Measurements from ENCODE around the gene RNU1-1.
"Not testable (repeated sequence)": the region's sequence is repeated elsewhere in the genome, so short reads cannot be mapped to it uniquely, and the experiment has no call there.

RNU1-1 gene

DNA sequence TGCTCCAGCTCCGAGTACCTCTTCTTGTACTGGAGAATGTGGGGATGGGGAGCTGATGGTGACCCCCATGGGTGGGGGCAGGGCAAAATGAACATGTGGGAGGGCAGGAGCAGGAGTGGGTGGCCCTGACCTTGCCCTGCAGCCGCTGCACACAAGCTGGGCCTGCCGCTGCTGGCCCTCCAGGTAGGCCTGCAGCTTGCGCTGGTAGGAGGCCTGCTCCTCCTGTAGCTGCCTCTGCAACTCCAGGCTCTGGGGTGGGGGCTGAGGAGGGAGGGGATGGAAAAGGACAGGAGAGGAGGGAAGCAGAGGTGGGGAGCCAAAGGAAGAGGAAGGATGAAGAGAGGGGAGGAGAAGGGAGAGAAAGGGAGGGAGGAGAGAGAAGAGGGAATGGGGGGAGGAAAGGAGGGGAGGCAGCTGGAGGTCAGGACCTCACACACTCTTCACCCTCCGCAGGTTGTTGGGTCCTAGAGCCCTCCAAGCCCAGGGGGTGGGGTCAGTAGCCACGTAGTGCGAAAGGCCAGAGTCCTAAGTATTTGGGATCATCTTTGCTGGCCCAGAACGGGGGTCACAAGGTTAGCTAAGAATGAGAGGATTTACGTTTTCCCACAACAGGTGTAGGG, 22.9 kb downstream of the RNU1-1 start:
- no peak for DNase-seq

DNA sequence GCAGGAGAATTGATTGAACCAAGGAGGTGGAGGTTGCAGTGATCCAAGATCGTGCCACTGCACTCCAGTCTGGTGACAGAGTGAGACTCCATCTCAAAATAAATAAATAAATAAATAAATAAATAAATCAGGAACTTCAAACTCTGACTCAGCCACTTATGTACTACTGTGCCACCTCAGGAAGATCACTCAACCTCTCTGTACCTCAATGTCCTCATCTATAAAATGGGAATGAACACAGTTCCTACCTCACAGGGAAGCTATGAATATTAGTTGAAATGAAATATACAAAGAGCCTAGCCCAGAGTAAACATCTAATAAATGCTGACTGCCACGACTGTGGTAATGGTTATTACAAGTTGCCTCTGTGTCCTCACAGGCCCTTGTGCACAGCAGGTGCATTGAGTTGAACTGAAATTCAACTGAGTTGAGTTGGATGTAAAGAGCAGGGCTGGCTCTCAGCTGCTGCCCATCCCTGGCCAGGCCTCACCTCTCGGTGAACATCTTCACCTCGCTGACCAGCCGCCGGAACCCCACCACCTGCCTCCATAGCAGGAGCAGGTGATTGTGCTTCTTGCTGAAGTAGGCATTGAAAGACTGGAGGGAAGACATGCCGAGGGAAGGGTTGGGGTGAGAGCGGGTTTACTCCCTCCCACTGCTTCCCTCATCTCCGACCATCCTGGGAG, 24.7 kb downstream of the RNU1-1 start:
- DNase-seq, result not testable (repeated sequence)

DNA sequence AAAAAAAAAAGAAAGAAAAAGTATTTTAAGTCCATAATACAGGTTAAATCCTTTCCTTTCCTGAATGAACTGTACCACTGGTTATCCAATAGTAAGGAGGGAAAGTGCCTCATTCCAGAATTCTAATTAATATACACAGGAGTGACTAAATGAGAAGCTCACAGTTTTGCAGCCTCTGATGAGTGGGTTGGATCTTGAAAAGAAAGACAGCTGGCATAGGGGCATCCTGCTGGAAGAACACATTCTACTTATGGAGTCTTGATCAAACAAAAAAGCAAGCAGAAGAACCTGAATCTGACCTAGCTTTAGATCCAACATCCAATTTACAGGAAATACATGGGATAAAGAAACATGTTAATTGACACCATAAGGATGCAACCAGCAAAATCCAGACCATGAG, 27.1 kb downstream of the RNU1-1 start:
- DNase-seq, result not testable (repeated sequence)

DNA sequence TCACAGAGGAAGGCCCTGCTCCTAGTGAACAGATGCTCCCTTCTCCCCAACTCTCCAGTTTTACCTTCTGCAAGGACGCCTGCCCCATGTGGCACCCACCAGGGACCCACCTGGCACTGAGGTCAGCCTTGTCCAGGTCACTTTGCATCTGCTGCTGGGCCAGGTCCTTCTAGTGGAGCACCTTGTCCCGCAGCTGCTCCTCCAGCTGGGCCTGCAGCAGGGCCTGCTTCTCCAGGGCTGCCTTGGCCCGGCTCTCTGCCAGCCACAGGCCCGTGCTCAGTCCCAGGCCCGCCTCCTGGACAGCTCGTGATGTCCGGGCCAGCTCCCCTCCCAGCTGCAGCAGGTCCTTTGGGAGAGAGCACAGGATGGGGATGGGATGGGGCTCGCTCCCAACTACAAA, 27.8 kb downstream of the RNU1-1 start:
- DNase-seq, result not testable (repeated sequence)

DNA sequence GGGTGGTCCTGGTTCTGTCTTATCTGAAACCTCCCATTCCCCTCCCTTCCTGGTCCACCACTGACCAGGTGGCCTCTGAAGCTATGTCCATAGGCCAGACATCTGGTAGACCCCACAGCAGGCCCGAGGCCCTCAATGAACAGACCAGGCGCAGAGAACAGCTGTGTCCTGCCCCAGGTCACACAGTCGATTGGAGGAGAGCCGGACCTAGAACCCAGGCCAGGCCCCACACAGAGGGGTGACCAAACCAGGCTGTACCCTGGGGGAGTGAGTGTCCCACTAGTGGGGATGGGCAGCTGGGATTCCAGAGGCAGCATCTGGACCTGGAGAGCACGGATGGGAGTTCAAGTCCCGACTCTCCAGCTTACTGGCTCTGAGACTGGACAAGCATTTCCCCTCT, 29.2 kb downstream of the RNU1-1 start:
- no peak for DNase-seq

DNA sequence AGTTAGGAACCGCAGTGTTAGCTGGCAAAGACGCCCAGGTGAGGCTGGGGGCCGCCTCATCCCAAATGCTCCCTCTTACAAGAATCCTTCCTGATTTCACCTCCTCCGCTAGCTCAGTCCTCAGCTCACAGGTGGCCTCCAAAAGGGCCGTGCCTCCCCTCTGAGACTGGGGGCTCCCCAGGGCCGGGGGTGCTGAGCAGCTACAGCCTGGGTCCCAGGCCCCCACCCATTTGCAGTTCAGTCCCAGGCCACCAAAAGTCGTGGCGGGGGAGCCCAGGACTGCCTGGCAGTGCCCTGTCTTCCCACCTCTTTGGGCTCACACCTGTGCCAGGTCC, 29.6 kb downstream of the RNU1-1 start:
- DNase-seq, result no peak

DNA sequence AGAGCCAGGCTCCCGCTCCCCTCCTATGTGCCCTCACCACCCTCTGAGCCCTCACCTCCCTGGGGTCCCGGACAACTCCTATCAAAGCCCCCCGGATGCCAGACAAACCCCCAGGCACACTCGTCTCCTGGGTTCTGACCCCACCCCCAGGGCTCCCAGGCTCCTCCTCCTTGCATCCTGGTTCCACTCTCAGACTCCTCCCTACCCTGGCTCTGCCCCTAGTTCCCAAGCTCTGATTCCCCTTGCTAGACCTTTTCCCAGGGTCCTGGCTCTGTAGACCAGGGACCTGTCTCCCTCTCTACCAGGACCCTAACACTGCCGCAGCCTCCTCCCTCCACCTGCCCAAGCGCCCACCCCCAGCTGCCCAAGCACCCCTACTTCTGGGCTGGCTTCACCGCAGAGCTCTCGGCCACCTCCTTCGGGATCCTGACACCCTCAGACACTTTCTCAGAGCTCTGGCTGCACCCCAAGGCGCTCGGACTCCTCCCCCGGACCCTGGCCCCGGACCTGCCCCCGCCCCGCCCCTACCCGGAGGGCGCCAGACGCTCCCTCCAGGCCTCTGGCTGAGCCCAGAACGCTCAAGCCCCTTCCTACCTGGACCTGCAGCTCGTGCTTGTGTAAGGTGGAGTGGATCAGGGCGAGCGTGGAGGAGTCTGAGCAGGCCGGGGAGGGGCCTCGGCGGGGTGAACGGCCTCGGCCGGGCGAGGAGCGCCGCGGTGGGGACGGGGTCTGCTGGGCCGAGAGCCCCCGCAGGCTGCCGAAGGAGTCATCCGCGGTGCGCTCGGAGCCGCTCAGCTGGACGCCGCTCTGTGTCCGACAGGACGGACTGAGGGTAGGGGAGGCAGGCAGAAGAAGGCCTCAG, 30.2 kb downstream of the RNU1-1 start:
- DNase-seq, result not testable (repeated sequence)

DNA sequence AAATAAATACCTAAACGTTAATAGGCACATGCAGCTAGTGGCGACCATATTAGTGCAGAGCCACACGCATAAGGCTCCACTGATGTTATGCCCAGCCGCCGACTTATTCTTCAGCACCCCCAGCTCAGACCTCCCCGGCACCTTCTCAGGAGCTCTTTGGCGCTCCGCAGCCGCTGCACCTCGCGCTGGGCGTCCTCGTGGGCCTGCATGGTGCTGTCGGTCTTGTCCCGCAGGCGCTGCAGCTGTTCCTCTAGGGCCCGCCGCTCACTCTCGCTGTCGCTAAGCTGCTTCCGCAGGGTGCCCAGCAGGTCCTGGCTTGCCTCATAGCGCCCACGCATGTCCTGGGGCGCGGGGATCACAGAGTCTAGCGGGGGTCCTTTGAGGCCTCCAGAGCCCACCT, 30.9 kb downstream of the RNU1-1 start:
- not testable (repeated sequence) for DNase-seq

DNA sequence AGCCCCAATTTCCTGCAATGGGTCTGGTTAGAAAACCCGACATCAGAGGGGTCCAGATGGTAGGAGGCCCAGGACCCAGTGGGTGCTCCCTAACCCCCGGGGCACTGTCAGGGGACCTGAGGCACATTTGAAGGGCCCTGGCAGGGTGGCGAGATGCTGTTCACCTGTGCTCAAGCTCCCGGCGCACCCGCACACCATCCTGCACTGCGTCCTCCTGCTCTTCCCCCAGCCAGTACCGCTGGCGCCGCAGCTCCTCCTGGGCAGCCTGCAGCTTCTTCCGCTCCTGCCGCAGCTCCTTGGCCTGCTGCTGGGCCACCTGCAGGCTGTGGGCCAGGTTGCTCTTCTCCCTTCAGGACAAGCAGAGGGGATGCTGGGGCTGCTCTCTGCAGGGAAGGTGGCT, 36.0 kb downstream of the RNU1-1 start:
- DNase-seq, result no peak

DNA sequence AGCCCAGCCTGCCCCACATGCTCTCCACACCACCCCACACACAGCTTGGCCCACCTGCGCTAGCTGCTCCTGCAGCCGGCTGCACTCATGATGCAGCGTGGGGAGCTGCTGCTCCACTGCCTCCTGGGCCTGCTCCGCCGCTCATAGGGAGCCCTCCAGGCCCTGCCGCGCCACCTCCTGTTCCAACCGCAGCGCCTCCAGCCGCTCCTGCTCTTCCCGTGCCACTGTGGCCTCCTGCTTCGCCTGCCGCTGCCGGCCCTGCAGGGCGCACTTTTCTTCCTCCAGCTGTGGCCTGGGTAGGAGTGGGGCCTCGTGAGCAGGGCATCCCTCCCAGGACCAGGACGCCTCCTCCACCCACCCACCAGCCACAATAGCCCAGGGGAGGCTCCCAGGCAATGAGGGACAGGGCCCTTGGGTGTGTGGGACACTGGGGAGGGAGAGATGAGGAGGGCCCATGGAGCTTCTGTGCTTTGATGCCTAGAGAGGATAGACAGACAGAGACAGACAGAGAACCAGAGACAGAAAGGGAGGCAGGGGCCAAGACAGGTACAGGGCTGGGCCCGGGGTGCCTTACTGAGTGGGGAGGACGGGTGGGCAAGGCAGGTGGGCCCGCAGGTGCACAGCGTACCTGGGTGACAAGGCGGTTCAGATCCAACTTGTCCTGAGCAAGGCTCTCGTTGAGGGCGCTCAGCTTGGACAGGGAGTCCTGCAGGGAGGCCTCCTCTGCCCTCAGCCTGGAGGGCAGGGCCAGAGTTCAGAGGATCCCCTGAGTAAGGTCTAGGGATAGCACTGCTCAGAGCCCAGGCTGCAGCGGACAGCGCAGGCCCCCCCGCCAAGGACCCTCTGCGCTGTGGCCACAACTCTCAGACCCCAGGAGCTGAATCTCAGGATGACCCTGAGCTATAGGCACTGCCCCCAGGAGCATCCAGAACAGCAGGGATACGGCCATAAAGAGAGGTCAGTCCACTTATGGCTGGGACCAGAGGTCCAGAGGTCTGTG, 38.0 kb downstream of the RNU1-1 start:
- not testable (repeated sequence) for DNase-seq

DNA sequence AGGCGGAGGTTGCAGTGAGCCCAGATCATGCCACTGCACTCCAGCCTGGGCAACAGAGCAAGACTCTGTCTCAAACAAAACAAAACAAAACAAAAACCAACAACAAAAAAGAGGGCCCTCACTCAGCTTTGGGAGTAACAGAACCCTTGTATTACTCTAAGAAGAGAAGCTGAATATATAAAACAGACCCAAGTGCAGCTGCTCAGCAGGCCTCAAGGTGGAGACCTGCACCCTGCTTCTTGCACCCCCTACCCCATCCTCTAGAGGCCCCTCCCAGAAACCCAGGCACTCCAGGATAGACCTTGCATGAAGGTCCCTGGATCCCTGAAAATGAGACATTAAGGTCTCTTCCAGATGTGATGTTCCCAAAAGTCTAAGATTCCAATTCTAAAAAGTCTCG, 39.2 kb downstream of the RNU1-1 start:
- DNase-seq, result not testable (repeated sequence)

DNA sequence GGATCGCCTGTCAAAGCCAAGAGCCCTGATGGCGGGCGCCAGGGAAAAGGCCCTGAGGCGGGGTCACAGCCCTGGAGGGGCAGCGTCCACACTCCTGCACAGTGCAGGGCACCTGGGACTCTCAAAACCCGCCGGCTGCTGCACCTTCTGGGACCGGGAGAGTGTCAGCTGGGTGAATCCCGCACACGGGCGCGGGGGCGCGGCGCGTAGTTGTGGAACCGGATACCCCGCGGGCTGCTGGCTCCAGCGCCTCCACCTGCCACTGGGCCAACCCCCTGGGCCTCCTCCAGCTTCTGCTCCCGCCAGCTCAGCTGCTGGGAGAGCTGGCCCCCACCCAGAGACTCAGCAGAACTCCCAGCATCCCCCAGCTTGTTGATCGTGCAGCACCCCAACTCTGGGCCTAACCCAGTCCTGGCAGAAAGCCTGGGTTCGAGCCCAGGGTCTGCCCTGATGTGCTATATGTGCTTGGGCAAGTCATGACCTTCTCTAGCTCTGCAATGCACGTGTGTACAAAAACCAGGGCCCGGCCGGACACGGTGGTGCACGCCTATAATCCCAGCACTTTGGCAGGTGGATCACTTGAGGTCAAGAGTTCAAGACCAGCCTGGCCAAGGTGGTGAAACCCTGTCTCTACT, 39.8 kb downstream of the RNU1-1 start:
- DNase-seq, result no peak

DNA sequence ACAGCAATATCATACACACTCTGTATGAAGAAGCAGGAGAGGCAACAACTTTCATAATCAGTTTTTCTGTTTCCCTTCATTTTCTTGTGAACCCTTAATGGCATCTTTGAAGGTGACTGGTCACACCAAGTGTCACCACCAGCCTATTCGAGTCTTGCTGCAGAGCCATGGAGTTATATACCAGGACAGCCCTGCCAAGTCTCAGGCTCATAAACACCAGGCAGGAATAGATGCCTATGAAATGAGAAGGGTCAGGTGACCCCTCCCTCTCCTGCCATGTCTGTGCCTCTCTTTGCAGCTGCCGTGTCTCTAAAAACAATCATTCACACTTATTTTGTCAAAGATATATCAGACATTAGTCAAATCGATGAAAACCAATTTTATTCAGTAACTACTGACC, 45.5 kb downstream of the RNU1-1 start:
- no peak for DNase-seq

DNA sequence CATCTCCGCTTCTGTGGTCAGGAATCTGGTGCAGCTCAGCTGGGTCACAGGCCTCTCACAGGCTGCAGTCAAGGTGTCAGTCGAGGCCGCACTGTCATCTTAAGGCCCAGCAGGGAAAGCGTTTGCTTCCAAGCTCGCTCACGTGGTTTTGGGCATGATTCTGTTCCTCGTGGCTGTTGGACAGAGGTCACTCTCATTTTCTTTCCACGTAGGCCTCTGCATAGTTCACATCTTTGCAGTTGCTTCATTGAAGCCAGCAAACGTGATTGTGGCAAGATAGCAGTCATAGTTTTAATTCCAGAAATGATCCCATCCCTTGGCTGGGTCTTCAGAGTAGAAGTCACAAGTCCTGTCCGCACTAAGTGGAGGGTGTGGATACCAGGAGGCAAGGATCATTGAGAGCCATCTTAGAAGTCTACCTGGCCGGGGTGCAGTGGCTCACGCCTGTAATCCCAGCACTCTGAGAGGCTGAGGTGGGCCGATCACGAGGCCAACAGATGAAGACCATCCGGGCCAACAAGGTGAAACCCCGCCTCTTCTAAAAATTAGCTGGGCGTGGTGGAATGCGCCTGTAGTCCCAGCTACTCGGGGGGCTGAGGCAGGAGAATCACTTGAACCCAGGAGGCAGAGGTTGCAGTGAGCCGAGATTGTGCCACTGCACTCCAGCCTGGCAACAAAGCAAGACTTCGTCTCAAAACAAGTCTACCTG, 49.0 kb downstream of the RNU1-1 start:
- no peak for DNase-seq

Measured in NCI-H1092 (cell line).